ENCODE measurements around the gene HDAC7. TPM values are rescaled to one million over a fixed set of nuclear protein-coding genes. Genes with fewer than 3 reads are reported as not detected.

Gene HDAC7
- total and polyA plus RNA-seq, 2 donors from 2014 or later, result 35.0 to 132 TPM

DNA sequence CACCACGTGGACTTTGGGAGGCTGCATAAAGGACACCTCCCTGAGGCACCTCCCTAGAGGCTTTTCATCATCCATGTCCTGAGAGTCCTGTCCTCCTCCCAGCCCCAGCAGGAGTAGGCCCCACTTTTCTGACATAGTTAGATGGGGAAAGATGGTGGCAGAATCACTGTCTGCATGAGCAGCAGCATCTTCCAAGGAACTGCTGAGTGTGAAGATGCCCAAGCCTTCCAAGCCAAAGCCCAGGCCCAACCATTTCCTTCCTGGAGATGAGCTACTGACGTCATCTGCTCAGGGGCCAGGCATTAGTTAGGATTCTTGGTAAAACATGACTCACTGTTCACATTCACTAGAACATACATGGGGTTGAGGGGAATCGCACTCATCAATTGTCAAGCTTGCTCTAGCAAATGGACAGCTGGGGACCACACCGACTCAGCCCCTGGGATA lies 47.8 kb upstream of the HDAC7 start:
- no peak for FAIRE-seq
- DNase-seq, result no peak
- no peak overlapping the region for H3K9ac ChIP-seq (ENCODE audit: low read length in 3 of 3)
- H3K36me3 ChIP-seq (ENCODE audit: control insufficient read depth in 2 of 3, insufficient read depth in 3 of 3, low read length in 3 of 3), result peaks cover 0 to 9% (median 0%) of the 10 kb centered on the region in 3 donors
- H3K4me3 ChIP-seq (ENCODE audit: low read length in 3 of 3), result no peak overlapping the region
- intact Hi-C loops (cut with DNase I), result no loop called here
- no peaks in the 10 kb centered on the region for H3K9me3 ChIP-seq (ENCODE audit: control insufficient read depth in 2 of 3, insufficient read depth in 1 of 3, low read length in 3 of 3)
- no peaks in the 10 kb centered on the region for H3K27me3 ChIP-seq (ENCODE audit: control insufficient read depth, insufficient read depth, low read length)
- TF ChIP-seq, protein P1, sequence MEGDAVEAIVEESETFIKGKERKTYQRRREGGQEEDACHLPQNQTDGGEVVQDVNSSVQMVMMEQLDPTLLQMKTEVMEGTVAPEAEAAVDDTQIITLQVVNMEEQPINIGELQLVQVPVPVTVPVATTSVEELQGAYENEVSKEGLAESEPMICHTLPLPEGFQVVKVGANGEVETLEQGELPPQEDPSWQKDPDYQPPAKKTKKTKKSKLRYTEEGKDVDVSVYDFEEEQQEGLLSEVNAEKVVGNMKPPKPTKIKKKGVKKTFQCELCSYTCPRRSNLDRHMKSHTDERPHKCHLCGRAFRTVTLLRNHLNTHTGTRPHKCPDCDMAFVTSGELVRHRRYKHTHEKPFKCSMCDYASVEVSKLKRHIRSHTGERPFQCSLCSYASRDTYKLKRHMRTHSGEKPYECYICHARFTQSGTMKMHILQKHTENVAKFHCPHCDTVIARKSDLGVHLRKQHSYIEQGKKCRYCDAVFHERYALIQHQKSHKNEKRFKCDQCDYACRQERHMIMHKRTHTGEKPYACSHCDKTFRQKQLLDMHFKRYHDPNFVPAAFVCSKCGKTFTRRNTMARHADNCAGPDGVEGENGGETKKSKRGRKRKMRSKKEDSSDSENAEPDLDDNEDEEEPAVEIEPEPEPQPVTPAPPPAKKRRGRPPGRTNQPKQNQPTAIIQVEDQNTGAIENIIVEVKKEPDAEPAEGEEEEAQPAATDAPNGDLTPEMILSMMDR (IDR thresholded peaks at IDR 0.05; ENCODE audit: borderline replicate concordance, extremely low read depth, insufficient read depth), result no peak
- H3K4me1 ChIP-seq (ENCODE audit: control insufficient read depth in 2 of 3, insufficient read depth in 2 of 3, low read depth in 1 of 3, low read length in 3 of 3), result peaks cover 0 to 18% (median 10%) of the 10 kb centered on the region in 3 donors
- no peak overlapping the region for H3K27ac ChIP-seq (ENCODE audit: low read depth in 2 of 2, low read length in 2 of 2)

GRCh38 chr12:47864646-47865235 lies 45.0 kb upstream of the HDAC7 start:
- TF ChIP-seq, protein P1 (IDR thresholded peaks at IDR 0.05; ENCODE audit: borderline replicate concordance, extremely low read depth, insufficient read depth), result no peak
- FAIRE-seq, result no peak
- H3K27me3 ChIP-seq (ENCODE audit: control insufficient read depth, insufficient read depth, low read length), result no peaks in the 10 kb centered on the region
- H3K9me3 ChIP-seq (ENCODE audit: control insufficient read depth in 2 of 3, insufficient read depth in 1 of 3, low read length in 3 of 3), result no peaks in the 10 kb centered on the region
- H3K9ac ChIP-seq (ENCODE audit: low read length in 3 of 3), result no peak overlapping the region
- H3K36me3 ChIP-seq (ENCODE audit: control insufficient read depth in 2 of 3, insufficient read depth in 3 of 3, low read length in 3 of 3), result peaks cover 0 to 15% (median 0%) of the 10 kb centered on the region in 3 donors
- H3K4me3 ChIP-seq (ENCODE audit: low read length in 3 of 3), result no peak overlapping the region
- intact Hi-C loops (cut with DNase I), result no loop called here
- DNase-seq, result no peak
- H3K4me1 ChIP-seq (ENCODE audit: control insufficient read depth in 2 of 3, insufficient read depth in 2 of 3, low read depth in 1 of 3, low read length in 3 of 3), result peaks cover 0 to 8% (median 8%) of the 10 kb centered on the region in 3 donors
- H3K27ac ChIP-seq (ENCODE audit: low read depth in 2 of 2, low read length in 2 of 2), result no peak overlapping the region

GRCh38 chr12:47863985-47864384 lies 44.3 kb upstream of the HDAC7 start:
- Histone ChIP-seq H3K36me3 (ENCODE audit: control insufficient read depth in 2 of 3, insufficient read depth in 3 of 3, low read length in 3 of 3) (peaks cover 0 to 18% (median 0%) of the 10 kb centered on the region in 3 donors), H3K4me3 (ENCODE audit: low read length in 3 of 3) (no peak overlapping the region), H3K9me3 (ENCODE audit: control insufficient read depth in 2 of 3, insufficient read depth in 1 of 3, low read length in 3 of 3) (no peaks in the 10 kb centered on the region), H3K4me1 (ENCODE audit: control insufficient read depth in 2 of 3, insufficient read depth in 2 of 3, low read depth in 1 of 3, low read length in 3 of 3) (peaks cover 0 to 9% (median 8%) of the 10 kb centered on the region in 3 donors), H3K9ac (ENCODE audit: low read length in 3 of 3) (no peak overlapping the region), H3K27me3 (ENCODE audit: control insufficient read depth, insufficient read depth, low read length) (no peaks in the 10 kb centered on the region), H3K27ac (ENCODE audit: low read depth in 2 of 2, low read length in 2 of 2) (no peak overlapping the region)
- intact Hi-C loops (cut with DNase I), result no loop called here
- no peak for FAIRE-seq
- TF ChIP-seq, protein P1 (IDR thresholded peaks at IDR 0.05; ENCODE audit: borderline replicate concordance, extremely low read depth, insufficient read depth), result no peak
- DNase-seq, result no peak

Measured in kidney (tissue), 14 donors.